ENCODE results near the gene ZNF385C. TPM values are rescaled to one million over a fixed set of nuclear protein-coding genes. Genes with fewer than 3 reads are reported as not detected.
A peak's percentile ranks its signal among the peaks of the same experiment; 100 is the strongest.

The ZNF385C gene
- total and polyA plus RNA-seq, 2 experiments from 2014 or later: not detected

DNA sequence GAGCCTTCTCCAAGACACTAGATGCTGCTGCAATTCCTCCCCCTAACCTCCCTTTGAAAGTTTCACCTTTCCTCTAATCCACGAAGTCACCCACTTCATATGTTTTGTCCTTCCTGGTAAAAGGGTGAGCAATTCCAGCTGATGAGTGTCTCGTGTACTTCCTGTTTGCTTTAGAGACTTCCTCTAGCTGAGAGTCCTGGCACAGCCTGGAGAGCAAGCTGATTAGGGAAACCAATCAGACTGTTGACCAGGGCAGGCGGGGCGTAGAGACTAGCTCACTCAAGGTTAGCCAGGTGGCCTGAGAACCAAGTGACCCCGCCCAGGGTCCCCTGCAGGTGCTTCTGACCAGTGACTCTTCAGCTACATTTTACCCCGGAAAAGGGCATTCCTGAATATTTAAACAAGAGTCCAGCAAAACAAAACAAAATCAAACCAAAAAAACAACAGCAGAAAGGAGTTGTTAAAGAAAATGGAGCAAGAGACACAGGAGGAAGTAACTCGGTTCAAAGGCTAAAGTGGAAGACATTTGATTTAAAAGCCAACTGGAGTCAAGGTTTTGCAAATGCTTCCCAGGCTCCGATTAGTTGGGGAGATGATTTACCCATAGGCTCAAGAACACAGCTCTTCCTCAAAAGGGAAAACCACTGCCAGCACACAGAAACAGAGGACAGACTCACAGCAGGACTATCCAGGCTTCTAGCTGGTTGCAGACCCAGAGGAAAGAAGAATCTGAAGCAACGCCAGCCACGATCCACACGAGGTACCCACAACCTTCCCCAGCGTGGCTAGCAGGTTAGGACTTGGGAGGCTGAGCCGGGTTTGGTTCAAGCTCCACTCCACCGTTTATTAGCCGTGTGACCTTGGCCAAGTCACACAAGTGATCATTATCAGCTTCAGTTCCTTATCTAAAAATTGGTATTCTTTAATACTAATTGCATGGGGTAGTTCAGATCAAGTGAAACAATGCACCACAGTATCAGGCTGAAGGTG is 37.7 kb upstream of the ZNF385C start:
- peak overlapping the region; percentile 33; the same call in 1 of the 2 replicates for H3K27ac ChIP-seq
- no peaks in the 10 kb centered on the region for H3K9me3 ChIP-seq (ENCODE audit: low read depth)
- H3F3A ChIP-seq (ENCODE audit: insufficient read depth): peaks cover 46% of the 10 kb centered on the region
- H3K4me1 ChIP-seq (ENCODE audit: insufficient read depth): peaks cover 44% of the 10 kb centered on the region
- no peak for TF ChIP-seq EZH2phosphoT487 (IDR thresholded peaks at IDR 0.05; ENCODE audit: insufficient read depth, low read depth)
- TF ChIP-seq EZH2 (IDR thresholded peaks at IDR 0.05; ENCODE audit: insufficient read depth, poor library complexity, severe bottlenecking): no peak
- WGBS, 2 experiments (ENCODE audit: low coverage in 1 of 2, low lambda C conversion rate in 2 of 2, missing lambda C conversion rate in 2 of 2): 78 to 80% methylated on average over 15 of the region's 15 CpGs
- peak overlapping the region; percentile 12 for H3K4me2 ChIP-seq (ENCODE audit: unreplicated experiment)
- no peak overlapping the region for H2AFZ ChIP-seq
- DNase-seq: peak; percentile 69
- H4K20me1 ChIP-seq (ENCODE audit: insufficient read depth): peaks cover 14% of the 10 kb centered on the region; the same call in 1 of the 2 replicates
- 0 out of 2 replicates have a peak, but pooled peaks cover 3% of the 10 kb centered on the region for H3K36me3 ChIP-seq (ENCODE audit: low read depth)
- no peaks in the 10 kb centered on the region for H3K27me3 ChIP-seq (replicated peaks; ENCODE audit: insufficient read depth)
- H3K9ac ChIP-seq: no peak overlapping the region
- no peaks in the 10 kb centered on the region for H3K9me2 ChIP-seq (ENCODE audit: insufficient read depth)
- H3K79me2 ChIP-seq (ENCODE audit: insufficient read depth): peaks cover 98% of the 10 kb centered on the region
- H3K4me3 ChIP-seq: no peak overlapping the region
- in situ Hi-C loops (cut with MboI): no loop called here

DNA sequence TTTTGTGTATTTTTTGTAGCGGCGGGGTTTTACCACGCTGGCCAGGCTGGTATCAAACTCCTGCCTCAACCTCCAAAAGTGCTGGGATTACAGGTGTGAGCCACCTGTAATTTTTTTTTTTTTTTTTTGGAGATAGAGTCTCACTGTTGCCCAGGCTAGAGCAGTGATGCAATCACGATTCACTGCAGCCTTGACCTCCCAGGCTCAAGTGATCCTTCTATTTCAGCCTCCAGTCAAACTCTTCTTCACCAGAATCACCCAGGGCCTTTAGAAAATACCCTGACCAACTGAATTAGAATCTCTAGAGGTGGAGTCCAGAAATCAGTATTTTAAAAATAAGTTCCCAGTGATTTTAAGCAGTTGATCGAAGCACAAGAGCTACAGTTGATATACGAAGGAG is 36.9 kb upstream of the ZNF385C start:
- H3F3A ChIP-seq (ENCODE audit: insufficient read depth): peaks cover 45% of the 10 kb centered on the region
- H3K9ac ChIP-seq: no peak overlapping the region
- TF ChIP-seq EZH2phosphoT487 (IDR thresholded peaks at IDR 0.05; ENCODE audit: insufficient read depth, low read depth) (no peak), EZH2 (IDR thresholded peaks at IDR 0.05; ENCODE audit: insufficient read depth, poor library complexity, severe bottlenecking) (no peak)
- H3K9me3 ChIP-seq (ENCODE audit: low read depth): no peaks in the 10 kb centered on the region
- in situ Hi-C loops (cut with MboI): no loop called here
- H3K4me1 ChIP-seq (ENCODE audit: insufficient read depth): peaks cover 40% of the 10 kb centered on the region
- H4K20me1 ChIP-seq (ENCODE audit: insufficient read depth): peaks cover 10% of the 10 kb centered on the region; the same call in 1 of the 2 replicates
- no peak for DNase-seq
- no peak overlapping the region for H3K4me3 ChIP-seq
- WGBS, 2 experiments (ENCODE audit: low coverage in 1 of 2, low lambda C conversion rate in 2 of 2, missing lambda C conversion rate in 2 of 2): 96 to 97% methylated on average over 6 of the region's 6 CpGs
- peak overlapping the region; percentile 12 for H3K4me2 ChIP-seq (ENCODE audit: unreplicated experiment)
- no peaks in the 10 kb centered on the region for H3K9me2 ChIP-seq (ENCODE audit: insufficient read depth)
- H3K36me3 ChIP-seq (ENCODE audit: low read depth): 0 out of 2 replicates have a peak, but pooled peaks cover 3% of the 10 kb centered on the region
- peak overlapping the region; percentile 31; the same call in 1 of the 2 replicates for H3K27ac ChIP-seq
- H2AFZ ChIP-seq: no peak overlapping the region
- no peaks in the 10 kb centered on the region for H3K27me3 ChIP-seq (replicated peaks; ENCODE audit: insufficient read depth)
- H3K79me2 ChIP-seq (ENCODE audit: insufficient read depth): peaks cover 99% of the 10 kb centered on the region

DNA sequence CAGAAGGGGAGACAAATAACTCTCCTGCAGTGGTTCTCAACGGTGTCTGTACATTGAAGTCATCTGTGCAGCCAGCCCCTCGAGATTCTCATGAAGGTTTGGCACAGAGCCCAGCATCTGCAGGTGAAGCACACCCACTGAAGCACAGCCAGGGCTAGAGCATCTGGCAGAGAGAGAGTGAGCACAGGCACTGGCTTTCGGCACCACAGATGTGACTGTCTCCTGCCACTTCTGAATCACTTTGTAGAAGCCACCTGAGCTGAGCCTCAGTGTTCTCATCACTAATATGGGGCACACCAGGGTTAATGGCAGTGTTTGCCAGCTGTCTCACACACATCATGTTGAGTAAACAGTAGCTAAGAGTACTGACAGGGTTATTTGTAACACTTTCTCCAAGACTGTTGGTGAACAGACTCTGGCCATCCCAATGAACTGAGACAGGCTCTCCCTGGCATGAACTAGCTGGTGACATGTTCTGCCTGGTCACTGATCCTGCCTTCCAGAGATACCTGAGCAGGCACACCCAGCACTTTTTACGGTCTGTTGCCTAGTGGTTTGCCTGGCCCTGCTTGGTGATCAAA is 35.3 kb upstream of the ZNF385C start:
- Histone ChIP-seq H3K9me3 (ENCODE audit: low read depth) (no peaks in the 10 kb centered on the region), H4K20me1 (ENCODE audit: insufficient read depth) (peaks cover 5% of the 10 kb centered on the region; the same call in 1 of the 2 replicates), H3K27me3 (replicated peaks; ENCODE audit: insufficient read depth) (no peaks in the 10 kb centered on the region), H3K4me2 (ENCODE audit: unreplicated experiment) (peak overlapping the region; percentile 52), H3K4me1 (ENCODE audit: insufficient read depth) (peaks cover 40% of the 10 kb centered on the region), H2AFZ (no peak overlapping the region), H3K9me2 (ENCODE audit: insufficient read depth) (no peaks in the 10 kb centered on the region), H3K79me2 (ENCODE audit: insufficient read depth) (peaks cover 99% of the 10 kb centered on the region), H3K27ac (peak overlapping the region; percentile 75), H3K36me3 (ENCODE audit: low read depth) (peaks cover 8% of the 10 kb centered on the region; the same call in 1 of the 2 replicates), H3K9ac (no peak overlapping the region), H3F3A (ENCODE audit: insufficient read depth) (peaks cover 41% of the 10 kb centered on the region), H3K4me3 (no peak overlapping the region)
- in situ Hi-C loops (cut with MboI): no loop called here
- peak; percentile 15 for DNase-seq
- 24 to 26% methylated on average over 4 of the region's 4 CpGs for WGBS, 2 experiments (ENCODE audit: low coverage in 1 of 2, low lambda C conversion rate in 2 of 2, missing lambda C conversion rate in 2 of 2)
- no peak for TF ChIP-seq EZH2 (IDR thresholded peaks at IDR 0.05; ENCODE audit: insufficient read depth, poor library complexity, severe bottlenecking)
- no peak for TF ChIP-seq EZH2phosphoT487 (IDR thresholded peaks at IDR 0.05; ENCODE audit: insufficient read depth, low read depth)

DNA sequence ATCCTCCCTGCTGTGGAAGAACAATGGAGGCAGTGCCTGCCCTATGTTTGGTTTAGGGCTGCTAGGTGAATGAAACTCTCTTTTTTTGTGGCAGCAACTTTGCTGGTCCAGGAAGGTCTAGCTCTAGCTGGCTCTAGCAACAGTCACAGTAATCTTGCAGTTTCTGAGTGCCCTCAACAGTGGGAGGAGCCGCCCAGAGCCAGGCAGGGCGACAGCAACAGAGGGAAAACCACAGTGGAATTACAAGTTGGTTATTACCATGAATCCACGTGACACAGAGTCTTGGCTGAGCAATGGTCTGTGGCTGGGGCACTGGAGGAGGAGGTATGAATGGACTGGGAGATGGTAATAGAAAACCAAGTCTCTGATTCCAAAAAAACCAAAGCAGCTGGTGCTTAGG is 34.7 kb upstream of the ZNF385C start:
- Histone ChIP-seq H3K4me3 (no peak overlapping the region), H3K79me2 (ENCODE audit: insufficient read depth) (peaks cover 95% of the 10 kb centered on the region), H3K27ac (peak overlapping the region; percentile 75), H3K9me3 (ENCODE audit: low read depth) (no peaks in the 10 kb centered on the region), H3K9ac (peak overlapping the region; percentile 48), H3K4me1 (ENCODE audit: insufficient read depth) (peaks cover 40% of the 10 kb centered on the region), H3F3A (ENCODE audit: insufficient read depth) (peaks cover 41% of the 10 kb centered on the region), H3K9me2 (ENCODE audit: insufficient read depth) (no peaks in the 10 kb centered on the region), H3K27me3 (replicated peaks; ENCODE audit: insufficient read depth) (no peaks in the 10 kb centered on the region), H2AFZ (no peak overlapping the region), H3K36me3 (ENCODE audit: low read depth) (peaks cover 14% of the 10 kb centered on the region; the same call in 1 of the 2 replicates), H3K4me2 (ENCODE audit: unreplicated experiment) (peak overlapping the region; percentile 52), H4K20me1 (ENCODE audit: insufficient read depth) (peaks cover 5% of the 10 kb centered on the region; the same call in 1 of the 2 replicates)
- DNase-seq: peak; percentile 95
- 2 to 4% methylated on average over 3 of the region's 3 CpGs for WGBS, 2 experiments (ENCODE audit: low coverage in 1 of 2, low lambda C conversion rate in 2 of 2, missing lambda C conversion rate in 2 of 2)
- TF ChIP-seq EZH2 (IDR thresholded peaks at IDR 0.05; ENCODE audit: insufficient read depth, poor library complexity, severe bottlenecking) (no peak), EZH2phosphoT487 (IDR thresholded peaks at IDR 0.05; ENCODE audit: insufficient read depth, low read depth) (no peak)
- in situ Hi-C loops (cut with MboI): no loop called here
